Right lobe of liver (tissue), 4 donors: ENCODE measurements around the gene PPARG.

Experiments
- POLR2A ChIP-seq: fragments of 450-650 bp; IDR thresholded peaks from one replicate; pipeline ENCODE4 v1.6.1; 2017; ENCODE audit warnings: antibody characterized with exemption, mild to moderate bottlenecking
- TF ChIP-seq, protein P1 (sequence below), 4 donors: fragments of 200-600 bp in 3 of 4; fragments of 450-650 bp in 1 of 4; IDR thresholded peaks; one replicate each; pipeline versions ENCODE4 v1.5.1 to v1.8.0; 2016 to 2022; ENCODE audit warnings: antibody characterized with exemption in 4 of 4, mild to moderate bottlenecking in 2 of 4
- donor health status: DM: no; HTN: no; CAD: no.
- donor health status: DM: no; HTN: no; CAD: no.
- donor health status: DM: no; HTN: yes; CAD: no.

GRCh38 chr3:12400616-12401194 lies 111.8 kb downstream of the PPARG start:
- TF ChIP-seq, protein P1, sequence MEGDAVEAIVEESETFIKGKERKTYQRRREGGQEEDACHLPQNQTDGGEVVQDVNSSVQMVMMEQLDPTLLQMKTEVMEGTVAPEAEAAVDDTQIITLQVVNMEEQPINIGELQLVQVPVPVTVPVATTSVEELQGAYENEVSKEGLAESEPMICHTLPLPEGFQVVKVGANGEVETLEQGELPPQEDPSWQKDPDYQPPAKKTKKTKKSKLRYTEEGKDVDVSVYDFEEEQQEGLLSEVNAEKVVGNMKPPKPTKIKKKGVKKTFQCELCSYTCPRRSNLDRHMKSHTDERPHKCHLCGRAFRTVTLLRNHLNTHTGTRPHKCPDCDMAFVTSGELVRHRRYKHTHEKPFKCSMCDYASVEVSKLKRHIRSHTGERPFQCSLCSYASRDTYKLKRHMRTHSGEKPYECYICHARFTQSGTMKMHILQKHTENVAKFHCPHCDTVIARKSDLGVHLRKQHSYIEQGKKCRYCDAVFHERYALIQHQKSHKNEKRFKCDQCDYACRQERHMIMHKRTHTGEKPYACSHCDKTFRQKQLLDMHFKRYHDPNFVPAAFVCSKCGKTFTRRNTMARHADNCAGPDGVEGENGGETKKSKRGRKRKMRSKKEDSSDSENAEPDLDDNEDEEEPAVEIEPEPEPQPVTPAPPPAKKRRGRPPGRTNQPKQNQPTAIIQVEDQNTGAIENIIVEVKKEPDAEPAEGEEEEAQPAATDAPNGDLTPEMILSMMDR (IDR thresholded peaks at IDR 0.05) = no peak
- no peak for TF ChIP-seq POLR2A
